ENCODE data around the gene IL10.

IL10 gene

GRCh38 chr1:206808615-206809014 is 36.3 kb upstream of the IL10 start:
- TF ChIP-seq CTCF (IDR thresholded peaks at IDR 0.05) (no peak), ZFX (IDR thresholded peaks at IDR 0.05; ENCODE audit: borderline replicate concordance) (no peak)
- H3K27ac ChIP-seq, result no peak overlapping the region

GRCh38 chr1:206805357-206805756 is 33.1 kb upstream of the IL10 start:
- no peak for TF ChIP-seq ZFX (IDR thresholded peaks at IDR 0.05; ENCODE audit: borderline replicate concordance)
- no peak for TF ChIP-seq CTCF (IDR thresholded peaks at IDR 0.05)
- H3K27ac ChIP-seq, result no peak overlapping the region

GRCh38 chr1:206804156-206804737 is 32.0 kb upstream of the IL10 start:
- no peak overlapping the region for H3K27ac ChIP-seq
- TF ChIP-seq CTCF (IDR thresholded peaks at IDR 0.05) (no peak), ZFX (IDR thresholded peaks at IDR 0.05; ENCODE audit: borderline replicate concordance) (no peak)

- TF ChIP-seq CTCF (IDR thresholded peaks at IDR 0.05) (no peak), ZFX (IDR thresholded peaks at IDR 0.05; ENCODE audit: borderline replicate concordance) (no peak)
These were observed 31.0 kb upstream of the IL10 start for GRCh38 chr1:206803221-206803730.

GRCh38 chr1:206802401-206802800 is 30.1 kb upstream of the IL10 start:
- TF ChIP-seq ZFX (IDR thresholded peaks at IDR 0.05; ENCODE audit: borderline replicate concordance) (no peak), CTCF (IDR thresholded peaks at IDR 0.05) (no peak)
- H3K27ac ChIP-seq, result no peak overlapping the region

More at GRCh38 chr1:206803221-206803730, 31.0 kb upstream of the IL10 start:
- no peak overlapping the region for H3K27ac ChIP-seq

GRCh38 chr1:206801467-206801866 is 29.2 kb upstream of the IL10 start:
- TF ChIP-seq CTCF (IDR thresholded peaks at IDR 0.05), result no peak
- no peak for TF ChIP-seq ZFX (IDR thresholded peaks at IDR 0.05; ENCODE audit: borderline replicate concordance)
- no peak overlapping the region for H3K27ac ChIP-seq

GRCh38 chr1:206800891-206801290 is 28.6 kb upstream of the IL10 start:
- no peak overlapping the region for H3K27ac ChIP-seq
- TF ChIP-seq ZFX (IDR thresholded peaks at IDR 0.05; ENCODE audit: borderline replicate concordance) (no peak), CTCF (IDR thresholded peaks at IDR 0.05) (no peak)

Data from 22Rv1 (cell line).